H9 (cell line): Measurements from ENCODE around the gene KRT9. TPM values are rescaled to one million over a fixed set of nuclear protein-coding genes. Genes with fewer than 3 reads are reported as not detected.

Experiments used
- DNase-seq: peaks from one replicate; pipeline ENCODE4 v3.0.0-alpha.2; 2017
- H2AFZ ChIP-seq: one replicate; pipeline ENCODE4 v1.6.1; 2013; ENCODE audit warnings: mild to moderate bottlenecking, low read length, control low read depth, moderate library complexity
- H2AK5ac ChIP-seq: 2 replicates; pipeline ENCODE4 v1.6.1; 2013; ENCODE audit warnings: low read length, control low read depth, mixed read lengths; ENCODE audit not compliant: insufficient read length
- H2BK120ac ChIP-seq: one replicate; pipeline ENCODE4 v1.6.1; 2013; ENCODE audit warnings: low read depth, mild to moderate bottlenecking, low read length, control low read depth, inconsistent platforms; ENCODE audit not compliant: poor library complexity, severe bottlenecking
- H2BK12ac ChIP-seq: 2 replicates; pipeline ENCODE4 v1.6.1; 2013; ENCODE audit warnings: low read length, control low read depth, mixed read lengths, low read depth; ENCODE audit not compliant: insufficient read length
- H2BK15ac ChIP-seq: 2 replicates; pipeline ENCODE4 v1.6.1; 2013; ENCODE audit warnings: low read depth, low read length, control low read depth
- H2BK20ac ChIP-seq: one replicate; pipeline ENCODE4 v1.6.1; 2013; ENCODE audit warnings: low read depth, mild to moderate bottlenecking, low read length, control low read depth, inconsistent platforms; ENCODE audit not compliant: poor library complexity, severe bottlenecking
- H2BK5ac ChIP-seq: 2 replicates; pipeline ENCODE4 v1.6.1; 2013; ENCODE audit warnings: low read length, control low read depth, mixed read lengths; ENCODE audit not compliant: insufficient read length
- H3K14ac ChIP-seq: 2 replicates; pipeline ENCODE4 v1.6.1; 2013; ENCODE audit warnings: low read length, control low read depth; ENCODE audit not compliant: insufficient read depth
- H3K18ac ChIP-seq: 2 replicates; pipeline ENCODE4 v1.6.1; 2013; ENCODE audit warnings: low read depth, mild to moderate bottlenecking, mixed read lengths, low read length, control low read depth; ENCODE audit not compliant: insufficient read length
- H3K23ac ChIP-seq: 2 replicates; pipeline ENCODE4 v1.6.1; 2013; ENCODE audit warnings: low read length, control low read depth, mixed read lengths, low read depth; ENCODE audit not compliant: insufficient read length
- H3K23me2 ChIP-seq: 2 replicates; pipeline ENCODE4 v1.6.1; 2013; ENCODE audit warnings: low read depth, mild to moderate bottlenecking, mixed read lengths, low read length, control low read depth; ENCODE audit not compliant: insufficient read length, poor library complexity, severe bottlenecking
- H3K27ac ChIP-seq: 2 replicates; pipeline ENCODE4 v1.5.1; 2013; ENCODE audit warnings: low read length, control low read depth, mixed read lengths, low read depth; ENCODE audit not compliant: insufficient read length
- H3K27me3 ChIP-seq: 2 replicates; pipeline ENCODE4 v1.6.1; 2013; ENCODE audit warnings: low read length, control low read depth, inconsistent platforms; ENCODE audit not compliant: insufficient read depth
- H3K4ac ChIP-seq: 2 replicates; pipeline ENCODE4 v1.6.1; 2013; ENCODE audit warnings: low read depth, mild to moderate bottlenecking, control low read depth, inconsistent platforms, low read length, moderate library complexity
- H3K4me1 ChIP-seq: 2 replicates; pipeline ENCODE4 v1.6.1; 2013; ENCODE audit warnings: low read length, control low read depth, inconsistent platforms; ENCODE audit not compliant: insufficient read depth
- H3K4me2 ChIP-seq: 2 replicates; pipeline ENCODE4 v1.6.1; 2013; ENCODE audit warnings: low read length, control low read depth, mixed read lengths; ENCODE audit not compliant: insufficient read length, insufficient read depth
- H3K56ac ChIP-seq: 2 replicates; pipeline ENCODE4 v1.6.1; 2013; ENCODE audit warnings: low read depth, mild to moderate bottlenecking, mixed read lengths, low read length, control low read depth; ENCODE audit not compliant: insufficient read length
- H3K79me1 ChIP-seq: 2 replicates; pipeline ENCODE4 v1.6.1; 2013; ENCODE audit warnings: low read depth, mild to moderate bottlenecking, moderate library complexity, low read length, control low read depth, inconsistent platforms; ENCODE audit not compliant: insufficient read depth, poor library complexity, severe bottlenecking
- H3K79me2 ChIP-seq: 2 replicates; pipeline ENCODE4 v1.6.1; 2013; ENCODE audit warnings: low read length, control low read depth, inconsistent platforms; ENCODE audit not compliant: insufficient read depth
- H3K9ac ChIP-seq: 2 replicates; pipeline ENCODE4 v1.6.1; 2013; ENCODE audit warnings: low read length, control low read depth, mixed read lengths; ENCODE audit not compliant: insufficient read length; ENCODE audit errors: extremely low read depth
- H3K9me3 ChIP-seq: one replicate; pipeline ENCODE4 v1.6.1; 2013; ENCODE audit warnings: low read depth, low read length, inconsistent platforms; ENCODE audit not compliant: control insufficient read depth
- H3T11ph ChIP-seq: one replicate; pipeline ENCODE4 v1.6.1; 2013; ENCODE audit warnings: mild to moderate bottlenecking, low read length, control low read depth, inconsistent platforms
- H4K20me1 ChIP-seq: one replicate; pipeline ENCODE4 v1.6.1; 2013; ENCODE audit not compliant: control insufficient read depth, insufficient read length, insufficient read depth
- H4K5ac ChIP-seq: 2 replicates; pipeline ENCODE4 v1.6.1; 2013; ENCODE audit warnings: low read depth, mild to moderate bottlenecking, mixed read lengths, low read length, control low read depth; ENCODE audit not compliant: insufficient read length
- H4K8ac ChIP-seq: replicated peaks from 2 replicates; pipeline ENCODE4 v1.6.1; 2013; ENCODE audit warnings: low read length, control low read depth, mixed read lengths, low read depth; ENCODE audit not compliant: insufficient read length
- H4K91ac ChIP-seq: 2 replicates; pipeline ENCODE4 v1.6.1; 2013; ENCODE audit warnings: low read depth, mild to moderate bottlenecking, moderate library complexity, mixed read lengths, low read length, control low read depth; ENCODE audit not compliant: insufficient read length
- H3K27ac Mint-ChIP-seq, 3 experiments: 2 replicates in 2 of 3; 3 replicates in 1 of 3; pipeline ENCODE4 v1.8.0; 2020 to 2021; ENCODE audit warnings: mixed read lengths in 3 of 3, mild to moderate bottlenecking in 1 of 3, moderate library complexity in 1 of 3
- H3K27me3 Mint-ChIP-seq: 2 replicates; pipeline ENCODE4 v1.8.0; 2021; ENCODE audit warnings: low read depth, mild to moderate bottlenecking, moderate library complexity, mixed read lengths
- H3K36me3 Mint-ChIP-seq, 3 experiments: 2 replicates in 2 of 3; 3 replicates in 1 of 3; pipeline ENCODE4 v1.8.0; 2020 to 2021; ENCODE audit warnings: low read depth in 3 of 3, mixed read lengths in 3 of 3; ENCODE audit not compliant: insufficient read depth in 1 of 3
- H3K4me1 Mint-ChIP-seq, 2 experiments: 2 replicates each; pipeline ENCODE4 v1.8.0; 2020; ENCODE audit warnings: mixed read lengths in 2 of 2
- H3K4me3 Mint-ChIP-seq, 2 experiments: 2 replicates in 1 of 2; 3 replicates in 1 of 2; pipeline ENCODE4 v1.8.0; 2020 to 2021; ENCODE audit warnings: mild to moderate bottlenecking in 2 of 2, mixed read lengths in 2 of 2, moderate library complexity in 1 of 2
- H3K9me3 Mint-ChIP-seq, 2 experiments: 2 replicates in 1 of 2; 3 replicates in 1 of 2; pipeline ENCODE4 v1.8.0; 2020; ENCODE audit warnings: mild to moderate bottlenecking in 2 of 2, mixed read lengths in 2 of 2, moderate library complexity in 1 of 2
- WGBS: extraction: QIAGEN DNeasy Blood & Tissue Kit; methylation state at CpG from one replicate; pipeline ENCODE4 v1.1.7; 2013; ENCODE audit warnings: missing lambda C conversion rate, low lambda C conversion rate, mixed read lengths; ENCODE audit not compliant: insufficient read length; ENCODE audit errors: extremely low coverage; 5-methylcytosine and 5-hydroxymethylcytosine counted together
- total RNA-seq: library from RNA; stranded (reverse); gene quantifications from 2 replicates; pipeline ENCODE4 v1.2.1, GENCODE V29; 2021
- TF ChIP-seq, protein P1 (sequence below): fragments of 200-600 bp; sonication (generic); conservative IDR thresholded peaks from 3 replicates; pipeline ENCODE4 v1.8.0; 2021; ENCODE audit warnings: antibody characterized with exemption, mild to moderate bottlenecking

The KRT9 gene
- total RNA-seq, 1 experiment from 2014 or later = not detected

GRCh38 chr17:41617698-41618097 is 45.8 kb upstream of the KRT9 start:
- no peaks in the 10 kb centered on the region for H3K23me2 ChIP-seq
- no peak overlapping the region for H3K4me2 ChIP-seq
- no peaks in the 10 kb centered on the region for H3K79me1 ChIP-seq
- H2AFZ ChIP-seq = no peak overlapping the region
- H4K20me1 ChIP-seq = no peaks in the 10 kb centered on the region
- H3K14ac ChIP-seq = no peak overlapping the region
- no peak overlapping the region for H3K18ac ChIP-seq
- TF ChIP-seq, protein P1, sequence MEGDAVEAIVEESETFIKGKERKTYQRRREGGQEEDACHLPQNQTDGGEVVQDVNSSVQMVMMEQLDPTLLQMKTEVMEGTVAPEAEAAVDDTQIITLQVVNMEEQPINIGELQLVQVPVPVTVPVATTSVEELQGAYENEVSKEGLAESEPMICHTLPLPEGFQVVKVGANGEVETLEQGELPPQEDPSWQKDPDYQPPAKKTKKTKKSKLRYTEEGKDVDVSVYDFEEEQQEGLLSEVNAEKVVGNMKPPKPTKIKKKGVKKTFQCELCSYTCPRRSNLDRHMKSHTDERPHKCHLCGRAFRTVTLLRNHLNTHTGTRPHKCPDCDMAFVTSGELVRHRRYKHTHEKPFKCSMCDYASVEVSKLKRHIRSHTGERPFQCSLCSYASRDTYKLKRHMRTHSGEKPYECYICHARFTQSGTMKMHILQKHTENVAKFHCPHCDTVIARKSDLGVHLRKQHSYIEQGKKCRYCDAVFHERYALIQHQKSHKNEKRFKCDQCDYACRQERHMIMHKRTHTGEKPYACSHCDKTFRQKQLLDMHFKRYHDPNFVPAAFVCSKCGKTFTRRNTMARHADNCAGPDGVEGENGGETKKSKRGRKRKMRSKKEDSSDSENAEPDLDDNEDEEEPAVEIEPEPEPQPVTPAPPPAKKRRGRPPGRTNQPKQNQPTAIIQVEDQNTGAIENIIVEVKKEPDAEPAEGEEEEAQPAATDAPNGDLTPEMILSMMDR = no peak
- H2AK5ac ChIP-seq = no peak overlapping the region
- Mint-ChIP-seq H3K27me3 (peaks cover 2% of the 10 kb centered on the region), H3K9me3 (no peaks in the 10 kb centered on the region), H3K4me1 (peaks cover 7 to 29% of the 10 kb centered on the region in 2 experiments), H3K27ac (peak overlapping the region in 1 of 3 experiments; percentile 62; a peak in 1 of 7 replicates), H3K4me3 (no peak overlapping the region), H3K36me3 (no peaks in the 10 kb centered on the region; a peak in 1 of 7 replicates)
- no peak overlapping the region for H3K9ac ChIP-seq
- no peaks in the 10 kb centered on the region for H3K79me2 ChIP-seq
- H3K9me3 ChIP-seq = no peaks in the 10 kb centered on the region
- no peak for DNase-seq
- H2BK20ac ChIP-seq = no peak overlapping the region
- H4K91ac ChIP-seq = no peak overlapping the region
- H2BK5ac ChIP-seq = no peak overlapping the region
- no peak overlapping the region for H3K23ac ChIP-seq
- H2BK12ac ChIP-seq = no peak overlapping the region
- H2BK120ac ChIP-seq = no peak overlapping the region
- no peak overlapping the region for H3K56ac ChIP-seq
- H3K27me3 ChIP-seq = no peaks in the 10 kb centered on the region
- H3T11ph ChIP-seq = no peak overlapping the region
- no peak overlapping the region for H2BK15ac ChIP-seq
- H4K5ac ChIP-seq = no peak overlapping the region
- no peak overlapping the region for H3K4ac ChIP-seq
- no peak overlapping the region for H4K8ac ChIP-seq
- H3K27ac ChIP-seq = no peak overlapping the region
- WGBS = no CpG with 5 or more reads among the region's 11 CpGs
- H3K4me1 ChIP-seq = no peaks in the 10 kb centered on the region; the same call in 1 of the 2 replicates
